Keratinocyte (primary cell): Measurements from ENCODE around the gene TNPO1.

ENCODE experiments used
- EZH2 ChIP-seq: IDR thresholded peaks from one replicate; pipeline ENCODE4 v1.6.1; 2012; ENCODE audit warnings: inconsistent platforms, mild to moderate bottlenecking, low read length, moderate library complexity
- TF ChIP-seq, protein P1 (sequence below), 3 experiments: IDR thresholded peaks in 1 of 3; conservative IDR thresholded peaks in 1 of 3; optimal IDR thresholded peaks in 1 of 3; 2 replicates in 2 of 3; 3 replicates in 1 of 3; pipeline versions ENCODE3 to v1.5.1; 2011; ENCODE audit warnings: low read length in 3 of 3, mild to moderate bottlenecking in 3 of 3, moderate library complexity in 2 of 3, control low read depth in 1 of 3, inconsistent platforms in 1 of 3; ENCODE audit not compliant: insufficient read depth in 2 of 3; ENCODE audit errors: extremely low read depth in 1 of 3

DNA sequence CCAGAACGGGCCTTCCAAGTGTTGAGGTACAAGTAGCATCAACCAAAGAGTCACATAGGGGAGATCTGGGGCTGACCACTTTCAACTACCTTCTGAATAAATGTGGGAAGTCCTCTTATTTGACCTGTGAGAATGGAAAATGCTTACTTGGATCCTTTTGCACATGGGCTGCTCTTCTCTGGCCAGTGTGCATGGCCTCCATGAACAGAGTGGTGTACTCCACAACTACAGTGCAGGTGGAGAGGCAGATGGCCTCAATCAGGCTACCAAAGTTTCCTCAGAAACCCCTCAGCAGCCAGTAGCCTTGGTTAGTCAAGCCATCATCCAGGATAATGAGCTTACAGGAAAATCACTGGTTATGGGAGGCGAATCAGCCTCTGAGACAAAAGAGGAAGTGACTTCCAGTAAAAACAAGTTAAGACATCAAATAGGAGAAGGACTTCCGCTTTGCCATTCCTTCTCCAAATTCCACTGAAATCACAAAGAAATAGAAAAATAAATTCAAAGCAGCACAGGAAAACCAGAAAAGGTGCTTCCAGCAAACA, 121.1 kb downstream of the TNPO1 start:
- TF ChIP-seq, protein P1, sequence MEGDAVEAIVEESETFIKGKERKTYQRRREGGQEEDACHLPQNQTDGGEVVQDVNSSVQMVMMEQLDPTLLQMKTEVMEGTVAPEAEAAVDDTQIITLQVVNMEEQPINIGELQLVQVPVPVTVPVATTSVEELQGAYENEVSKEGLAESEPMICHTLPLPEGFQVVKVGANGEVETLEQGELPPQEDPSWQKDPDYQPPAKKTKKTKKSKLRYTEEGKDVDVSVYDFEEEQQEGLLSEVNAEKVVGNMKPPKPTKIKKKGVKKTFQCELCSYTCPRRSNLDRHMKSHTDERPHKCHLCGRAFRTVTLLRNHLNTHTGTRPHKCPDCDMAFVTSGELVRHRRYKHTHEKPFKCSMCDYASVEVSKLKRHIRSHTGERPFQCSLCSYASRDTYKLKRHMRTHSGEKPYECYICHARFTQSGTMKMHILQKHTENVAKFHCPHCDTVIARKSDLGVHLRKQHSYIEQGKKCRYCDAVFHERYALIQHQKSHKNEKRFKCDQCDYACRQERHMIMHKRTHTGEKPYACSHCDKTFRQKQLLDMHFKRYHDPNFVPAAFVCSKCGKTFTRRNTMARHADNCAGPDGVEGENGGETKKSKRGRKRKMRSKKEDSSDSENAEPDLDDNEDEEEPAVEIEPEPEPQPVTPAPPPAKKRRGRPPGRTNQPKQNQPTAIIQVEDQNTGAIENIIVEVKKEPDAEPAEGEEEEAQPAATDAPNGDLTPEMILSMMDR (optimal IDR thresholded peaks at IDR 0.05 in 1 of 3, IDR thresholded peaks at IDR 0.05 in 1 of 3, conservative IDR thresholded peaks at IDR 0.05 in 1 of 3; ENCODE audit: extremely low read depth in 1 of 3, insufficient read depth in 2 of 3, low read length in 3 of 3): no peak
- TF ChIP-seq EZH2: no peak
